NCI-H2107 treated with DMSO at 0.1 percent for 48 hours (cell line): ENCODE measurements around the gene EPS8L2.
"Not testable (repeated sequence)": the region's sequence is repeated elsewhere in the genome, so short reads cannot be mapped to it uniquely, and the experiment has no call there.

Experiments
- DNase-seq: peaks from one replicate; lab custom pipeline; 2025; ENCODE audit not compliant: unreplicated experiment; lab: John Stamatoyannopoulos, UW

The EPS8L2 gene

DNA sequence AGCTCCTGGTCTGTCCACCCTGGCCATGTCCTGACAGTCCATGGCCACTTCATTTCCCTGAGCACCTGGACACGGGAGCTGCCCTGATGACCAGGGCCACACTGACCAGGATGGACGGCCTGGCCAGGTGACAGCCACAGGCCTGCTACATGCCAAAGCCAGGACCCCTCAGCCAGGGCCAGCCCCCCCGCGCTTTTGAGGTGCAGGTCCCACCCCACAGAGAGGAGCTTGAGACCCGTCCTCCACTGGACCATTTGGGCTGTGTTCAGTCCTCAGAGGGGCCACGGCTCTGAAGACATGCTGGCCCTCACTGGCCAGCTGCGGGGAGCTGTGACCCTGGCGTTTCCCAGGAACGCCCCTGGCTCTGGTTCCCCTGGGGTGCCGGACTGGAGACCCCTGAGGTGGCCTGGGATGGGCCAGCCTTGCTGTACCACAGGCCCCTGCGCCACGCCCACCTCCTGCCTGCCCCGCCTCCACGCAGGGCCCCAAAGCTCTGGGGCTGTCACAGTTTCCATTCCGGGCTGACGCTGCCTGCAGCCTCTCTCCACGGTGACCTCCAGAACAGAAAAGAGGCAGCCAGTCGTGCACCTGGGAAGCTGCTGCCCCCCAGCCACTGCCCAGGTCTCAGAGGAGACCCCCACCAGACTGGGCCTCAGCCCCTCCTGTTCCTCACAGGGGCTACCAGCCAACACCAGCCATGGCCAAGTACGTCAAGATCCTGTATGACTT, 18.2 kb downstream of the EPS8L2 start:
- DNase-seq = no peak

DNA sequence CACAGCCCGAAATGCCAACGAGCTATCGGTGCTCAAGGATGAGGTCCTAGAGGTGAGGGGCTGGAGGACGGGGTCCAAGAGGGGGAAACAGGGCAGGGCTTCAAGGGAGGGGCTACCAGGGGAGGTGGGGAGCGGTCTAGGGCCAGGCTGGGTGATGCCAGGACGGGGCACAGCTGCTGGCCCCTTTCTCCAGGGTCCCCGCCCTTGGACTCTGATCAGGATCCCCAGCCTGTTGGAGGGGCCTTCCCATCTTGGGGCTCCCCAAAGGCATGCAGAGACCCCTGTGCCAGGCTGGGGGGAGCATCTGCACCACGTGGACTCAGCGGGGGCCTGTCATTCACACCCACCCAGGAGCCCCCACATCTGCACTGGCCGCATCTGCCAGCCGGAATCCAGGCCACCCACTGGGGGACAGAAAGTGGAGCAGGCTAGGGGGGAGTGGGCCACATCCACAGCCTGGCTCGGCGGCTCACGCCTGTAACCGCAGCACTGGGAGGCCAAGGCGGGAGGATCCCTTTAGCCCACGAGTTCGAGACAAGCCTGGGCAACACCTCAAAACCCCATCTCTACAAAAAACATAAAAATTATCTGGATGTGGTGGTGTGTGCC, 18.9 kb downstream of the EPS8L2 start:
- DNase-seq = no peak

DNA sequence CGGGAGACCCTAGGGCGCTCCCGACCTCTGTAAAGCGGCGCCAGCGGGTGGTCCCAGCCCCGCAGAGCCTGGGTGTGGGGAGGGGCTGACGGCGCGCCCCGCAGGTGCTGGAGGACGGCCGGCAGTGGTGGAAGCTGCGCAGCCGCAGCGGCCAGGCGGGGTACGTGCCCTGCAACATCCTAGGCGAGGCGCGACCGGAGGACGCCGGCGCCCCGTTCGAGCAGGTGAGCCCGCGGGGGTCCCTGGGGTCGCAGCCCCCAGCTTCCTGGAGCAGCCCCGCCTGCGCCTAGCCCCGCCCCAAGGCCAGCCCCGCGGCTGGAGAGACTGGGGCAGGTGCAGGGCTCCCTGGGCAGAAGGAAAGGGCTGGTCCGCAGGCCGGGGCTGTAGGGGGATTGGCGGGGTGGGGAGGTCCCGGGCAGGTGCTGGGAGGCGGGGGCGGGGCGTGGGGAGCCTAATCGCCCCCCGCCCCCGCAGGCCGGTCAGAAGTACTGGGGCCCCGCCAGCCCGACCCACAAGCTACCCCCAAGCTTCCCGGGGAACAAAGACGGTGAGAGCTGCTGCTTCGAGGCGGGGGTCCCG, 19.7 kb downstream of the EPS8L2 start:
- no peak for DNase-seq

DNA sequence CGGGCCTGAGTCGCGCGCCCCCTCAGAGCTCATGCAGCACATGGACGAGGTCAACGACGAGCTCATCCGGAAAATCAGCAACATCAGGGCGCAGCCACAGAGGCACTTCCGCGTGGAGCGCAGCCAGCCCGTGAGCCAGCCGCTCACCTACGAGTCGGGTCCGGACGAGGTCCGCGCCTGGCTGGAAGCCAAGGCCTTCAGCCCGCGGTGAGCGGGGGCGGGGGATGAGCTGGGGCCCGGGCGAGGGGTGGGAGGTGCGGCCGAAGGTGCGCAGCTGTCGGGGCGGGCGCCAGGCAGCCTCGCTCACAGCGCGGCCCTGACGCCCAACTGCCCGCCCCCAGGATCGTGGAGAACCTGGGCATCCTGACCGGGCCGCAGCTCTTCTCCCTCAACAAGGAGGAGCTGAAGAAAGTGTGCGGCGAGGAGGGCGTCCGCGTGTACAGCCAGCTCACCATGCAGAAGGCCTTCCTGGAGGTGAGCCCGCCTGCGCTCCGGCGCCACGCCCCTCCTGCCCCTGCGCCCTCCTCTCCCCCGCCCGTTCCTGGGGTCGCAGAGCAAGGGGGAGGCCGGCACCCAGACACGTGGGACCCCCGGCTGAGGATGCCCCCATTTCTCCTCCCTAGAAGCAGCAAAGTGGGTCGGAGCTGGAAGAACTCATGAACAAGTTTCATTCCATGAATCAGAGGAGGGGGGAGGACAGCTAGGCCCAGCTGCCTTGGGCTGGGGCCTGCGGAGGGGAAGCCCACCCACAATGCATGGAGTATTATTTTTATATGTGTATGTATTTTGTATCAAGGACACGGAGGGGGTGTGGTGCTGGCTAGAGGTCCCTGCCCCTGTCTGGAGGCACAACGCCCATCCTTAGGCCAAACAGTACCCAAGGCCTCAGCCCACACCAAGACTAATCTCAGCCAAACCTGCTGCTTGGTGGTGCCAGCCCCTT, 20.5 kb downstream of the EPS8L2 start:
- no peak for DNase-seq

DNA sequence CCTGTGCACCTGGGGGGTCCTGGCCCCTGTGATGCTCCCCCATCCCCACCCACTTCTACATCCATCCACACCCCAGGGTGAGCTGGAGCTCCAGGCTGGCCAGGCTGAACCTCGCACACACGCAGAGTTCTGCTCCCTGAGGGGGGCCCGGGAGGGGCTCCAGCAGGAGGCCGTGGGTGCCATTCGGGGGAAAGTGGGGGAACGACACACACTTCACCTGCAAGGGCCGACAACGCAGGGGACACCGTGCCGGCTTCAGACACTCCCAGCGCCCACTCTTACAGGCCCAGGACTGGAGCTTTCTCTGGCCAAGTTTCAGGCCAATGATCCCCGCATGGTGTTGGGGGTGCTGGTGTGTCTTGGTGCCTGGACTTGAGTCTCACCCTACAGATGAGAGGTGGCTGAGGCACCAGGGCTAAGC, 21.3 kb downstream of the EPS8L2 start:
- no peak for DNase-seq

DNA sequence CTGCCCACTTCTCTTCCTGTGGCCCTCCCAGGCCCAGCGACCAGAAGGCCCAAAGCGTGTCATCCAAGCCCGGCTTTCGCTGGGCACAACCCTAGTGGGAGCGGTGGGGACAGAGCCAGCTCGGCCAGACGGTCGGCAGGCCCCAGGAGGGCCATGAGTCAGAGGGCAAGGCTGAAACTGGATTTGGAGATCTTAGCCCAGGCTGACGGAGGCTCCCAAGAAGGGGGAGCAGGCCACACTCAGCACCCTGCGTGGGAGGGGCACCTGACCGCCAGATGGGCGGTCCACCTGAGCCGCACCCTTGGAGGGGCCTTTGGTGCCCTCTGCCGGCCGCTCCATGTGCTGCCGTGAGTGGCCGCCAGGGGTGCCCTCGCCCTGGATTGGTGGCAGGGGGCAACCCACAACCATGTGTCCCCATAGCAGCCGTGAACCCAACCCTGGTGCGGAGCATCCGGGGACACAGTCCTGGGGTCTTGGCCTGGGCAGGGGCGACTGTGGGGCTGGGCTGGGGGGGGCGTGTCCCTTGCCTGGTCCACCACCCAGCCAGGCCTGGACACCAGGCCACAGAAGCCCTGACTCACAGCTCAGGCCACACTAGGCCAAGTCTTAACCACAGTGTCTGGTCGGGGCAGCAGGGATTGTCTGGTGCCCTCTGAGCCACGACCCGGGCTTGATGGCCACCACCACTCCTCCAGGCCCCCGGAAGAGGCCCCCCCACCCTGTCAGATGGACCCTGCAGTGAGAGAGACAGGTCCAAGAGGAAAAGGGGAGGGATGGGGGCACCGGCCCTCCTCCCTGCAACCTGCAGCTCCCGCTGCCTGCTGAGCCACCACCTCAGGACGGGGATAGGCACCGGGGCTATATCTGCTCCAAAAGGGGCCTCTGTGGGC, 22.1 kb downstream of the EPS8L2 start:
- no peak for DNase-seq

DNA sequence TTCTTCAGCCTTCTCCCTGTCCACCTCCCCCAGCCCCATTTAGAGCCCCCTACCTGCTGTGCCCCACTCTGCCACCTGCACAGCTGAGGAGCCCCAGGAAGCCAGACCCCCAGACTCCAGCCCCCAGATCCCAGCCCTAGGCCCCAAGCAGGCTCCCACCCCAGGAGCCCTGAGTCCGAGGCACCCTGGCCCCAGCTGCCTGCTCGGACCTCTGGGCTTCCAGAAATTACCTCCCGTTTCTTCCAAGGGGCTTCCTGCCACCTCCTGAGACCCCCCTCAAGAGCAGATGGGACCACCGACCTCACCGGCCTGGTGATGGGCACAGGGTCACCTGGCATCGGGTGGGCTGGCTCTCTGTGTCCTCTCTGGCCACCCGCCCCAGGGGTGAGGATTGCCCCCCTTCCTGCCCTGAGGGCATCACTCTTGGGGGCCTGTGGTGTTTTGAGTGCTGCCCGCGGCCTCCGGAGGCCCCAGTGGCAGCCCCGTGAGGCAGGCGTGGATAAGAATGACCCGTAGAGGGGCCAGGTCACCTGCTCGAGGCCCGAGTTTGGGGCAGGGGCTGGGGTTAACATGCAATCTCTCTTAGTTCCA, 23.0 kb downstream of the EPS8L2 start:
- no peak for DNase-seq

DNA sequence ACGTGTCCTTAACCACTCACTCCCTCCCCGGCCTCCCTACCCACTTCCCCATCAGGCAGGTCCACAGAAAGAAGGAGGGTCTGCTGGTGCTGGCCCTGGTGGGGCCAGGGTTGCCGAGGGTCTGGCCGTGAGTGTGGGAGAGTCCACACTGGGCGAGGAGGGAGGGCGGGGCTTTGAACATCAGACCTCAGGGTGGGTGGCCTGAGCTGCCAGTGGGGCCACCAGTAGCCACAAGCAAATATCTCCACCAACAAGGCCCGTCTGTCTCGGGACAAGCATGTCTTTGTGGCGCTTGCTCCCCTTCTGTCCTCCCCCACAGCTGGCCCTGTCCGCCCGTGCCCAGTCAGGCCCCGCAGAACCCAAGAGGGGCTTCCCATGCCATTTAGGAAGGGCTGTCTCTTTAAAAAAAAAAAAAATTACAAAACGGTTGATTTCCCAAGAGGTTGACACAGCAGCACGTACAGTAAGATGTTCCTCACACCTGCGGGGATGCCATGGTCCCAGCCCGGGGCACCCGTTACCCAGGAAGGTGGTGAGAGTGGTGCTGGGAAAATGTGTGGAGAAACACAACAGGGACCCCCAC, 23.6 kb downstream of the EPS8L2 start:
- no peak for DNase-seq

DNA sequence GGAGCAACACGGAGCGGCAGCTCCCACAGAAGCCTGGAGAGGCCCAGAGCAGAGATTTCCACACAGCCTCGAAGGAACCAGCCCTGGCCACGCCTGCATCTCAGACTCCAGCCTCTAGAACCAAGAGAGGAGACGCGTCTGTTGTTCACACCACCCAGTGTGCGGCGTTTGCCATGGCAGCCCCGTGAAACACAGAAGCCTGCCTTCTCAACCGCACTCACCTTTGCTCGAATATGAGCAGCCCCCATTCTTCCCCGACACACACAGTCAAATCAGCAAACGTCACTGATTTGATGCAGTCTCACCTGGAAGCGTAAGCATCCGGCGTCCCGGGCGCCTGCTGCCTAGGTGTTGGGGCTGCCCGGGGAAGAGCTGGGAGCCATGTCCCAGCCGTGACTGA, 27.0 kb downstream of the EPS8L2 start:
- no peak for DNase-seq

DNA sequence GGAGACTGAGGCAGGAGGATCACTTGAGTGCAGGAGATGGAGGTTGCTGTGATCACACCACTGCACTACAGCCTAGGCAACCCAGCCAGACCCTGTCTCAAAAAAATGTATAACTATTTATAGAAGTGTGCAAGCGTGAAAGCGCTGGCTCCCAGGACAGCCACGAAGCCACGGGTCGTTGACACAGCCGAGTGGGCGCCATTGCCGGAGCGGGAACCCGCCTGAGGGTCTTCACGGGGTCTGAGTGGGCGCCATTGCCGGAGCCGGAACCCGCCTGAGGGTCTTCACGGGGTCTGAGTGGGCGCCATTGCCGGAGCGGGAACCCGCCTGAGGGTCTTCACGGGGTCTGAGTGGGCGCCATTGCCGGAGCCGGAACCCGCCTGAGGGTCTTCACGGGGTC, 28.5 kb downstream of the EPS8L2 start:
- DNase-seq = not testable (repeated sequence)

DNA sequence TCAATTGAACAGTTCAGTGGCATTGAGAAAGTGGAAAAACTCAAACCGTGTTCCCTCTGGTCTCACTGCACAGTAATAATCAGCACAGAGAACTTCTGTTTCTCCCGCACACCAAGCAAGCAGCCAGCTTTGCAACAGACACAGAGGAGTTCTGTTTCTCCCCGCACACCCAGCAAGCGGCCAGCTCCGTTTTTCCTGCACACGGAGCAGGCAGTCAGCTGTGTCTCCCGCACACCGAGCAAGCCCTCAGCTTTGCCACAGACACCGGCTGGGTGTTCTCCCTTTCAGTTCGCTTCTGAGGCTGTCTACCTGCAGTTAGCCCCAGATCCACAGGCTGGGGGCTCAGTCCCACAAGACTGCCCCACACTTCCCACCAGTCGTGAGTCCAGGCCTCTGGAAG, 31.3 kb downstream of the EPS8L2 start:
- no peak for DNase-seq

DNA sequence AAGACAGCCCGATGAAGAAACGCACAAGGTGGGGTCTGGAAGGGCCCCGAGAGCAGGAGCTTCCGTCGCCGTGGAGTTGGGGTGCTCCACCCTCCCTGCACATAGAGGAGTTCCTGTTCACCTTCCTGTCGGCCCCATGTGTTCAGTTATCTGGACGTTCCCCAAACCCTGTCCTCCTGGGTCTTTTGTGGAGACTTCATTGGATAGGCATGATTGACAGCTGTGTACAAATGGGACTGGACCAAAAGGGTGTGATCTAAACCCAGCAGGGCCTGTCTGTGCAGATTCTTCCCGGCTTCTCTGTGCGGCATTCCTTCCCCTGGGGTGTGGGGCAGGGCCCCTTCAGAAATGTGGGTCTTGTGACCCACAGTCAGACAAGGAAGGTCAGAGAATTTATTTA, 31.9 kb downstream of the EPS8L2 start:
- DNase-seq = not testable (repeated sequence)

DNA sequence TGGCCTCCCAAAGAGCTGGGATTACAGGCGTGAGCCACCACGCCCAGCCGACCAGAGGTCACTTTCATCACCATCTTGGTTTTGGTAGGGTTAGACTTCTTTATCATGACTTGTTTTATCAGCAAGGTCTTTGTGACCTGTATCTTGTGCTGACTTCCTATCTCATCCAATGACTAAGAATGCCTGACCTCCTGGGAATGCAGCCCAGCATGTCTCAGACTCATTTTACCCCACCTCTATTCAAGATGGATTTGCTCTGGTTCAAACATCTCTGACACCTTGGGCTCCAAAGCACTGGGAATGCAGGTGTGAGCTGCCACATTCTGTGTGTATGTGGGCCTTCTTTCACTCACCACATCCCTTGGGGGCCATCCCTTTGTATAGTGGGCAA, 36.1 kb downstream of the EPS8L2 start:
- DNase-seq = no peak

DNA sequence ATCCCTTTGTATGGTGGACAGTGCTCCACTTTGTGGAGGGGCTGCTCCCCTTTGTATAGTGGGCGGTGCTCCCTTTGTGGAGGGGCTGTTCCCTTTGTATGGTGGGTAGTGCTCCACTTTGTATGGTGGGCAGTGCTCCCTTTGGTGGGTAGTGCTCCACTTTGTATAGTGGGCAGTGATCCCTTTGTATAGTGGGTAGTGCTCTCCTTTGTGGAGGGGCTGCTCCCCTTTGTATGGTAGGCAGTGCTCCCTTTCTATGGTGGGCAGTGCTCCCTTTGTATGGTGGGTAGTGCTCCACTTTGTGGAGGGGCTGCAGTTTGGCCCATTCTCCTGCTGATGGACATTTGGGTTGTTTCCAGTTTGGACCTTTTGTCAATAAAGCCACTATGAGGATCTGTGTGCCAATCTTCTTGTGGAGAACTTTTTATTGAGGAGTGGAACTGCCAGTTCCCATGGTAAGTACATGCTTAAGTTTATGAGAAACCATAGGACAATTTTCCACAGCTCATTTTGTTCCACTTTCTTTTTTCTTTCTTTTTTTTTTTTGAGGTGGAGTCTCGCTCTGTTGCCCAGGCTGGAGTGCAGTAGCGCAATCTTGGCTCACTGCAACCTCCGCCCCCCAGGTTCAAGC, 36.7 kb downstream of the EPS8L2 start:
- DNase-seq = no peak

DNA sequence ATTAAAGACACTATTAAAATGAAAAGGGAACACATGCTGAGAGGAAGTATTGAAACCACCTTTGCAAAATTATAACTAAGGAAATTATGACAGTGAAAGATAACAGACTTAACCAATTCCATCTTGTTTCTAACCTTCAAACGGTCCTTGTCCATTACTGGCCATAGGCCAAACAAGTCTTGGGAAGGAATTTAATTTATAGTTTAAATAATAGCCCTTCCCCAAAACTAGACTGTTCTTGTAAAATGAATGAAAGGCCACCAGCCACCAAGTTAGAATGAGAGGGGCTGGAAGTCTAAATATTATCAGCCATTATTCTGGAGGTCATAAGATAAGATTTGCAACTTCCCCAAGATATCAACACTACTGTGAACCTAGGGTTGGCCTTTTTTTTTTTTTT, 39.4 kb downstream of the EPS8L2 start:
- no peak for DNase-seq

DNA sequence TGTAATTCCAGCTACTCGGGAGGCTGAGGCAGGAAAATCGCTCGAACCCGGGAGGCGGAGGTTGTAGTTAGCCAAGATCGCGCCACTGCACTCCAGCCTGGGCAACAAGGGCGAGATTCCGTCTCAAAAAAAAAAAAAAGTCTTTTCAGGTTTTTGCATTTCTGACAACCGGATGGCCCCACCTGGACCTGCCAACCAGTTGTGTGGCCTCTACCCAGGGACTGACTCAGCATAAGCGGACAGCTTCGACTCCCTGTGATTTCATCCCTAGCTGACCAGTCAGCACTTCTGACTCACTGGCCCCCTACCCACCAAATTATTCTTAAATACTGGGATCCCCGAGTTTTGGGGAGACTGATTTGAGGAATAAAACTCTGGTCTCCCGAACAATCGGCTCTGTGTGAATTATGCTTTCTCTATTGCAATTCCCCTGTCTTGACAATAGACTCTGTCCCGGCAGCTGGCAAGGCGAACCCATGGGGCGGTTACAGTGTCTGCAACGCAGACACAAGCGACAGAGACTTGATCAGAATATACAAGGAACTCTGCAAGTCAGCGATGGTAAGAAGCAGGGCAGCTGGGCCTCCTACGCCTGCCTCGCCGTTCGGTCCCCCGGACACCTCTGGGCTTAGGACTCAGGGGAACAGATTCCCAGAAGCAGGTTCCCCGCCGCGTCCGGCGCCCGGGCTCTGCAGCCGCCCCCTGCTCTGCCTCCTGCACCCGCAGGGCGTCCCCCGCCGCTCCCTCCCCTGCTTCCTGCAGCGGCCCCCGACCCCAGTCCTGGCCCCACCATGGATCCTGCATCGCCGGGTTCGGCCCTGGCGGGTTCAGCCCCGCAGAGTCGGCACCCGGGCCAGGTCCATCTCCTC, 40.5 kb downstream of the EPS8L2 start:
- DNase-seq = peak; percentile 21

DNA sequence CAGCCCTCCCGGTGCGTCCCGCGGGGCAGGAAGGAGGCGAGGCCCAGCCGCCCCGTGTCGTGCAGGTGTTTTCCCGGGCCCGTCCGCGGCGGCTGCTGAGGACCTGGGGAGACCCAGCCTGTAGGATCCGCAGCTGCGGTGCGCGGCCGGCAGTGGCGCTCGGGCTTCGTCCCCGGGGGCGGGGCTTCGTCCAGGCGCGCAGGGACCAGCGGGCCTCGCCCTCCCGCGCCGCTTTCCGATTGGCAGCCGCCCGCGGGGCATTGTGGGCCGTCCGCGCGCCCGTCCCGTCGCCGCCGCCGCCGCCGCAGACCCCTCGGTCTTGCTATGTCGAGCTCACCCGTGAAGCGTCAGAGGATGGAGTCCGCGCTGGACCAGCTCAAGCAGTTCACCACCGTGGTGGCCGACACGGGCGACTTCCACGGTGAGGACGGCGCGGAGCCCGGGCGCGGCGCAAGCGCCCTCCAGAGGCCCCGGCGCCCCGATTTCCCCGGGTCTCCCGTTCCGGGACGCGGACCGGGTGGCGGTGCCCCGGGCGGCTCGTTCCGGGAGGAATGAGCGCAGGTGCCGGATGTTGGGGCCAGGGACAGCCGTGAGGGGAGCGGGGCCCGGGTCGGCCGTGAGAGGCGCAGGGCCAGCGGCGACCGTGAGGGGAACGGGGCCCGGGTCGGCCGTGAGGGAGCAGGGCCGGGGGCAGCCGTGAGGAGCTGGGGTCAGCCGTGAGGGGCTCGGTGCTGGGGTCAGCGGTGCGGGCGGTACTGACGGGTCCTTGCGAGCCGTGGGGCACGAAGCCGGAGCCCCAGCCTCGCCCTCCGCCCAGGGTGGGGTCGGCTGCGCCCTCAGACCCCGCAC, 41.4 kb downstream of the EPS8L2 start, which contains the start of gene TALDO1:
Gene TALDO1 (plus strand): TSS at position 307 of the 849 bp plus-strand sequence. CDS start 18 bp downstream, at position 325.
- DNase-seq = peak; percentile 61
